Osteoblast (primary cell): ENCODE measurements around the gene DNAJA2. TPM values are rescaled to one million over a fixed set of nuclear protein-coding genes. Genes with fewer than 3 reads are reported as not detected.

ENCODE experiments used
- DNase-seq: peaks from one replicate; pipeline ENCODE4 v3.0.0; 2011; ENCODE audit warnings: low spot score, mixed read lengths; ENCODE audit not compliant: insufficient read length; ENCODE audit errors: missing footprints
- H2AFZ ChIP-seq: 2 replicates; pipeline ENCODE4 v1.6.0; 2011; ENCODE audit warnings: mild to moderate bottlenecking, low read length
- H3K27ac ChIP-seq: 2 replicates; pipeline ENCODE4 v1.5.1; 2011; ENCODE audit warnings: mild to moderate bottlenecking, low read depth, low read length, moderate library complexity
- H3K27me3 ChIP-seq: 2 replicates; pipeline ENCODE4 v1.6.0; 2012; ENCODE audit warnings: mild to moderate bottlenecking, control low read depth, inconsistent platforms, low read length, moderate library complexity; ENCODE audit not compliant: insufficient read depth
- H3K36me3 ChIP-seq: 2 replicates; pipeline ENCODE4 v1.5.1; 2011; ENCODE audit warnings: mild to moderate bottlenecking, low read length, control low read depth, moderate library complexity; ENCODE audit not compliant: insufficient read depth
- H3K4me1 ChIP-seq: 2 replicates; pipeline ENCODE4 v1.5.1; 2011; ENCODE audit warnings: mild to moderate bottlenecking, low read length, control low read depth, moderate library complexity; ENCODE audit not compliant: insufficient read depth
- H3K4me2 ChIP-seq: 2 replicates; pipeline ENCODE4 v1.6.0; 2011; ENCODE audit warnings: mild to moderate bottlenecking, low read length; ENCODE audit not compliant: insufficient read depth
- H3K4me3 ChIP-seq: fragments of 200-600 bp; sonication (generic); 3 replicates; pipeline ENCODE4 v1.5.1; 2012; ENCODE audit warnings: mild to moderate bottlenecking, low read length, inconsistent platforms; ENCODE audit not compliant: insufficient read depth
- H3K79me2 ChIP-seq: 2 replicates; pipeline ENCODE4 v1.6.0; 2012; ENCODE audit warnings: mild to moderate bottlenecking, low read length, control low read depth, inconsistent platforms; ENCODE audit not compliant: insufficient read depth
- H3K9me3 ChIP-seq: 2 replicates; pipeline ENCODE4 v1.5.1; 2011; ENCODE audit warnings: low read depth, low read length, control low read depth
- H4K20me1 ChIP-seq: 2 replicates; pipeline ENCODE4 v1.6.0; 2012; ENCODE audit warnings: mild to moderate bottlenecking, low read length, control low read depth; ENCODE audit not compliant: insufficient read depth
- CTCF ChIP-seq: IDR thresholded peaks from 2 replicates; pipeline ENCODE4 v1.5.1; 2011; ENCODE audit warnings: mild to moderate bottlenecking, low read depth, low read length, moderate library complexity; ENCODE audit errors: extremely low read depth
- total RNA-seq: library from RNA; depleted of rRNA; stranded (reverse); fragments of >200 nt; gene quantifications from 2 replicates; pipeline ENCODE4 v1.2.3, GENCODE V29; 2012

DNAJA2 gene
- total RNA-seq, 1 donor: 83.2 TPM

- H2AFZ ChIP-seq: no peak overlapping the region
- H3K36me3 ChIP-seq: peaks cover 23% of the 10 kb centered on the region
- TF ChIP-seq CTCF: no peak
- no peaks in the 10 kb centered on the region for H3K9me3 ChIP-seq
- no peak overlapping the region for H3K4me2 ChIP-seq
- H3K4me3 ChIP-seq: no peak overlapping the region
- no peaks in the 10 kb centered on the region for H4K20me1 ChIP-seq
- peak; percentile 65 for DNase-seq
- H3K79me2 ChIP-seq: no peaks in the 10 kb centered on the region
- no peak overlapping the region for H3K27ac ChIP-seq
- H3K4me1 ChIP-seq: no peaks in the 10 kb centered on the region
- no peaks in the 10 kb centered on the region for H3K27me3 ChIP-seq
These were observed 54.3 kb downstream of the DNAJA2 start for GRCh38 chr16:46918905-46919792.

GRCh38 chr16:46918400-46918799 lies 55.1 kb downstream of the DNAJA2 start:
- no peak for DNase-seq
- no peaks in the 10 kb centered on the region for H4K20me1 ChIP-seq
- H3K9me3 ChIP-seq: no peaks in the 10 kb centered on the region
- no peak overlapping the region for H2AFZ ChIP-seq
- no peak overlapping the region for H3K4me2 ChIP-seq
- H3K79me2 ChIP-seq: no peaks in the 10 kb centered on the region
- no peaks in the 10 kb centered on the region for H3K4me1 ChIP-seq
- H3K36me3 ChIP-seq: peaks cover 23% of the 10 kb centered on the region
- H3K27me3 ChIP-seq: no peaks in the 10 kb centered on the region
- TF ChIP-seq CTCF: no peak
- H3K4me3 ChIP-seq: no peak overlapping the region
- no peak overlapping the region for H3K27ac ChIP-seq

- peaks cover 25% of the 10 kb centered on the region for H3K36me3 ChIP-seq
- H2AFZ ChIP-seq: no peak overlapping the region
- no peak for TF ChIP-seq CTCF
- H3K27ac ChIP-seq: no peak overlapping the region
- no peak overlapping the region for H3K4me2 ChIP-seq
- no peaks in the 10 kb centered on the region for H3K79me2 ChIP-seq
- H3K27me3 ChIP-seq: no peaks in the 10 kb centered on the region
- H3K4me1 ChIP-seq: no peaks in the 10 kb centered on the region
- peak; percentile 84 for DNase-seq
- no peaks in the 10 kb centered on the region for H4K20me1 ChIP-seq
- no peak overlapping the region for H3K4me3 ChIP-seq
- no peaks in the 10 kb centered on the region for H3K9me3 ChIP-seq
These were observed 56.5 kb downstream of the DNAJA2 start for GRCh38 chr16:46916980-46917379.

GRCh38 chr16:46915483-46916025 lies 57.9 kb downstream of the DNAJA2 start:
- Histone ChIP-seq H4K20me1 (no peaks in the 10 kb centered on the region), H3K27ac (no peak overlapping the region), H3K4me2 (no peak overlapping the region), H3K9me3 (no peaks in the 10 kb centered on the region), H3K79me2 (no peaks in the 10 kb centered on the region), H3K36me3 (peaks cover 35% of the 10 kb centered on the region), H3K27me3 (no peaks in the 10 kb centered on the region), H2AFZ (no peak overlapping the region), H3K4me3 (no peak overlapping the region), H3K4me1 (no peaks in the 10 kb centered on the region)
- DNase-seq: no peak
- TF ChIP-seq CTCF: no peak
